Mucosa of descending colon (tissue), 3 donors: ENCODE data around the gene PIK3CA. TPM values are rescaled to one million over a fixed set of nuclear protein-coding genes. Genes with fewer than 3 reads are reported as not detected.
A peak's percentile ranks its signal among the peaks of the same experiment; 100 is the strongest.
"Not testable (repeated sequence)": the region's sequence is repeated elsewhere in the genome, so short reads cannot be mapped to it uniquely, and the experiment has no call there.

Experiments
- ATAC-seq: fragments of 200-7000 bp; cut with Tn5 transposase; one replicate; pipeline ENCODE4 v1.9.1; 2020; ENCODE audit warnings: mild to moderate bottlenecking, moderate library complexity
- DNase-seq, 3 donors: peaks; one replicate each; pipeline ENCODE4 v3.0.0-alpha.2; 2020
- H3K36me3 ChIP-seq: fragments of 200-600 bp; one replicate; pipeline ENCODE4 v1.8.0; 2021; ENCODE audit warnings: low read depth, mild to moderate bottlenecking
- H3K4me1 ChIP-seq: fragments of 200-600 bp; one replicate; pipeline ENCODE4 v1.8.0; 2021; ENCODE audit warnings: low read depth, mild to moderate bottlenecking
- H3K4me3 ChIP-seq: fragments of 200-600 bp; one replicate; pipeline ENCODE4 v1.8.0; 2021; ENCODE audit warnings: mild to moderate bottlenecking
- H3K9me3 ChIP-seq: fragments of 200-600 bp; one replicate; pipeline ENCODE4 v1.8.0; 2021; ENCODE audit warnings: mild to moderate bottlenecking
- CTCF ChIP-seq: fragments of 200-600 bp; IDR thresholded peaks from one replicate; pipeline ENCODE4 v1.8.0; 2022; ENCODE audit warnings: antibody characterized with exemption, mild to moderate bottlenecking
- intact Hi-C, 2 donors: fragments of 100-400 bp; cut with DNase I in 1 of 2; cut with micrococcal nuclease in 1 of 2; formaldehyde crosslinking; loops; one replicate each; pipeline versions ENCODE4 v1.11.0 to v1.11.1; 2022; cut with DNase I, micrococcal nuclease
- total RNA-seq, 3 donors: library from RNA; stranded (reverse); fragmentation: NEBNext Ultra II Directional in 2 of 3; extraction: Animal tissue kit (Norgen Biotek cat#: 25700) in 2 of 3; gene quantifications; one replicate each; pipeline versions ENCODE4 v1.2.1 to v1.2.4, GENCODE V29; 2021 to 2023
- donor health status: DM: no; HTN: no; CAD: no; lungs with moderate emphysema.
- donor health status: DM: no; HTN: no; CAD: no.
- donor health status: DM: no; HTN: yes; CAD: no.

The PIK3CA gene
- total RNA-seq, 3 donors from 2014 or later: 16.5 to 30.6 (median 19.5) TPM

DNA sequence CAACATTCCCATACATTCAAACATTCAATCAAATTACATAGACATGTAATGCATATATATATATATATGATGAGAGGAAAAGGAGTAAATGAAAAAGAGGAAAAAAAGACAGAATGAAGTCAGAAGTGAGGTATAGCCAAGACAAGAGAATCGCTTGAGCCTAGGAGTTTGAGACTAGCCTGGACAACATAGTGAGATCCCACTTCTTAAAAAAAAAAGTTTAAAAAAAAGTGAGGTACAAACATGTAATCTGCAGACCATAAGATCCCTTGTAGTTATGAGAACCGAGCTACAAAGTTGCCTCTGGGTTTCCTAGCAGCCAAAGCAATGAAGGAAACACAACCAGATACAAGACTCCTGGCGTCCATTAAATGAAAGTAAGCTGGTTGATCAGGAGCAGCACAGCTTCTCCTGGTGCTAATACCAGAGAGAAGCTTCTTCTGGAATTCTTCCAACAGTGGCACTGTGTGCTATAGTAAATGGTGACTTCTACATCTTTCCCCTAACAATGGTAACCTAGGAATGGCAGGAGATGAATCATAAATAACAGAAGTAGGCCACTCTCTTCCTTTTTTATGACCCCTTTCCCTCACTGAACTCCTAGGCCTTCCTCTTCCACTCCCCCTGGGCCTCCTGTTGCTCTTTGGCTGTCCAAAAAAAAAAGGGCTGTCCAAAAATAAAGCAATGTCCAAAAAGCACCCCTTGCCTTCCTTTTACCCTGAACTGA lies 99.3 kb downstream of the PIK3CA start:
- peaks cover 6% of the 10 kb centered on the region for H3K4me1 ChIP-seq
- no peak for ATAC-seq
- H3K9me3 ChIP-seq: no peaks in the 10 kb centered on the region
- DNase-seq: no peak
- no peak for TF ChIP-seq CTCF
- no peak overlapping the region for H3K4me3 ChIP-seq
- intact Hi-C loops: no loop called here
- H3K36me3 ChIP-seq: no peaks in the 10 kb centered on the region

DNA sequence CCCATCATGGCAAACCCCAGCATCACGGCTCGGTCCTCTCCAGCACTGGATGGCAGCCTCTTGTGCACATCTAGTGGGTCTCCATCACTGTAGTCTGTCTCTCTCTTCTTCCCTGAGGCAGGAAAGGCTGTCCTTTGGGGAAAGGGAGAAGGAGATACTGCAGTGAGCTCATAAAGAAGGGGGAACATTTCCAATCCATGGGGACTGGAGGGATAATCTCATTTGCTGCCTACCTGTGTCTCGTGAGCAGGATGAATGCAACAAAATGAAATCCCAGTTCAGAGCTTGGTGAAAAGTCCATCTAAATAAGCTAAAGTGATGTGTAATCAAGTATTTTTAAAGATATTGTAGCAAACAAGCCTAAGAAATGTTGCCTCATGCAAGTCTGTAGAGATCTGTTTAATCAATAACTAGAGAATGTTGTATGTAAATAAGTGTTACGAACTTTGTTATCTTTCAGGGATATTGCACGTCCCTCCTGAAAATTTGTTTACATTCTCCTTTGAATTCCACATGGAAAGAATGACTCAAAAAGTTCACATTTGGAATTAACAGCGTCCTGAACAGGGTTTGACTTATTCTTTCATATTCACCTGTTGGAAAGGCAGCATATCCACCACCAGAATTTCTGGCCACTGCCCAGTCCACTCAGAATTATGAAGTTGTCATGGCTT lies 102.8 kb downstream of the PIK3CA start, which contains the start of gene KCNMB3:
Gene KCNMB3 (minus strand): TSS at position 312 of the 674 bp plus-strand sequence. CDS start 124 bp downstream, at position 188.
- DNase-seq: no peak
- intact Hi-C loops: no loop called here
- peaks cover 6% of the 10 kb centered on the region for H3K4me1 ChIP-seq
- peak; percentile 8 for ATAC-seq
- no peak within 1 kb of the TSS for H3K4me3 ChIP-seq
- no peaks in the 10 kb centered on the region for H3K9me3 ChIP-seq
- H3K36me3 ChIP-seq: no peaks in the 10 kb centered on the region
- no peak for TF ChIP-seq CTCF

GRCh38 chr3:179256813-179257212 lies 108.7 kb downstream of the PIK3CA start:
- Histone ChIP-seq H3K36me3 (no peaks in the 10 kb centered on the region), H3K9me3 (peaks cover 17% of the 10 kb centered on the region), H3K4me1 (peaks cover 3% of the 10 kb centered on the region), H3K4me3 (no peak overlapping the region)
- TF ChIP-seq CTCF: no peak
- intact Hi-C loops: no loop called here
- ATAC-seq (no peak), DNase-seq (no peak)

DNA sequence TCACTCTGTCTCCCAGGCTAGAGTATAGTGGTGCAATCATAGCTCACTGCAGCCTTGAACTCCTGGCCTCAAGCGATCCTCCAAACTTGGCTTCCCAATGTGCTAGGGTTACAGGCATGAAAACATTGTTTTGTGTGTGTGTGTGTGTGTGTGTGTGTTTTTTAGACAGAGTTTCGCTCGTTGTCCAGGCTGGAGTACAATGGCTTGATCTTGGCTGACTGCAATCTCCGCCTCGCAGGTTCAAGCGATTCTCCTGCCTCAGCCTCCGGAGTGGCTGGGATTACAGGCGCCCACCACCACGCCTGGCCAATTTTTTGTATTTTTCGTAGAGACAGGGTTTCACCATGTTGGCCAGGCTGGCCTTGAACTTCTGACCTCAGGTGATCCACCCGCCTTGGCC lies 109.6 kb downstream of the PIK3CA start:
- DNase-seq, H3K36me3 ChIP-seq, ATAC-seq, intact Hi-C loops, H3K4me1 ChIP-seq, H3K4me3 ChIP-seq: not testable (repeated sequence)
- H3K9me3 ChIP-seq: peaks cover 17% of the 10 kb centered on the region

DNA sequence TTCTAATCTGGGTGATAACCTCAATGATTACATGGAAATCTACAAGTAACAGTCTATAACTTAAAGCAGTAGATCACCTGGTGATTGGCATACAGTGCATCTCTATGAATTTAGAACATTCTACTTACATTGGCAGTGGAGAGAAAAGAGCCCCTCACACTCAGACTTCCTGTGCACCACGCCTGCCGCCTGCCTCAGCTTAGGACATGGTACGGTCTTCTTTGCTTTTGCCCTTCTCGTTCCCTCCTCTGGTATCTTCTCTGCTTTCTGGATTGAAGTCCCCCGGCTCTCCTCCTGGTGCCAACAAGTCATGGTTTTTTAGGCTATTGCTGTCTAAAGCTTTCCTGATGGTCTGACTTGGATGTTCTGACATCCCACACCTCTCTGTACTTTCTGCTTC lies 110.7 kb downstream of the PIK3CA start:
- intact Hi-C loops: no loop called here
- ATAC-seq (no peak), DNase-seq (no peak)
- peaks cover 17% of the 10 kb centered on the region for H3K9me3 ChIP-seq
- no peak for TF ChIP-seq CTCF
- H3K4me3 ChIP-seq: no peak overlapping the region
- peaks cover 3% of the 10 kb centered on the region for H3K4me1 ChIP-seq
- H3K36me3 ChIP-seq: no peaks in the 10 kb centered on the region

- DNase-seq, H3K4me1 ChIP-seq, intact Hi-C loops, H3K4me3 ChIP-seq, H3K36me3 ChIP-seq, ATAC-seq: not testable (repeated sequence)
- H3K9me3 ChIP-seq: peaks cover 17% of the 10 kb centered on the region
These were observed 112.0 kb downstream of the PIK3CA start for GRCh38 chr3:179259959-179260756.
